AG10803 (cell line): ENCODE data around the gene SUSD1.
"Not testable (repeated sequence)": the region's sequence is repeated elsewhere in the genome, so short reads cannot be mapped to it uniquely, and the experiment has no call there.

ENCODE experiments used
- DNase-seq: peaks from one replicate; pipeline ENCODE4 v3.0.0; 2010; ENCODE audit warnings: low read depth
- H3K4me3 ChIP-seq: 2 replicates; pipeline ENCODE4 v1.5.1; 2011; ENCODE audit warnings: mild to moderate bottlenecking, low read length, control low read depth
- TF ChIP-seq, protein P1 (sequence below): conservative IDR thresholded peaks from 2 replicates; pipeline ENCODE4 v1.5.1; 2011; ENCODE audit warnings: mild to moderate bottlenecking, low read length, control low read depth, inconsistent platforms

The SUSD1 gene

DNA sequence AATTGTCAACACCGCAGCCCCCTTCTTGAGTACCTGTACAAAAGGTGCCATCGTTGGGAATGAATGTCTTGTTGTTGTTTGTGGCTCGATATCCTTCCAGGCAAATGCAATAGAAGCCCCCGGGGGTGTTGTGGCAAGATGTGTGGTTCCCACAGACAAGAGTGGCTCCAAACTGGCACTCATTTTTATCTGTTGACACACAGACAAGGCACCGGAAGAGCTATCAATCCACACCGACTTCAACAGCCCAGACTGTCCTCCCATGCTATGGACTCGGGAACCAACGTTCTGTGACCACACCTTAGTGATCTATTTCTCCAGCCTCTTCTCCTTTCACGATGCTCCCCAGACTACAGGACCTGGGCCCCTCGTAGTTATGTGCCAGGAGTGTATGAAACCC lies 25.9 kb downstream of the SUSD1 start:
- TF ChIP-seq, protein P1, sequence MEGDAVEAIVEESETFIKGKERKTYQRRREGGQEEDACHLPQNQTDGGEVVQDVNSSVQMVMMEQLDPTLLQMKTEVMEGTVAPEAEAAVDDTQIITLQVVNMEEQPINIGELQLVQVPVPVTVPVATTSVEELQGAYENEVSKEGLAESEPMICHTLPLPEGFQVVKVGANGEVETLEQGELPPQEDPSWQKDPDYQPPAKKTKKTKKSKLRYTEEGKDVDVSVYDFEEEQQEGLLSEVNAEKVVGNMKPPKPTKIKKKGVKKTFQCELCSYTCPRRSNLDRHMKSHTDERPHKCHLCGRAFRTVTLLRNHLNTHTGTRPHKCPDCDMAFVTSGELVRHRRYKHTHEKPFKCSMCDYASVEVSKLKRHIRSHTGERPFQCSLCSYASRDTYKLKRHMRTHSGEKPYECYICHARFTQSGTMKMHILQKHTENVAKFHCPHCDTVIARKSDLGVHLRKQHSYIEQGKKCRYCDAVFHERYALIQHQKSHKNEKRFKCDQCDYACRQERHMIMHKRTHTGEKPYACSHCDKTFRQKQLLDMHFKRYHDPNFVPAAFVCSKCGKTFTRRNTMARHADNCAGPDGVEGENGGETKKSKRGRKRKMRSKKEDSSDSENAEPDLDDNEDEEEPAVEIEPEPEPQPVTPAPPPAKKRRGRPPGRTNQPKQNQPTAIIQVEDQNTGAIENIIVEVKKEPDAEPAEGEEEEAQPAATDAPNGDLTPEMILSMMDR, result no peak
- H3K4me3 ChIP-seq, result no peak overlapping the region
- no peak for DNase-seq

DNA sequence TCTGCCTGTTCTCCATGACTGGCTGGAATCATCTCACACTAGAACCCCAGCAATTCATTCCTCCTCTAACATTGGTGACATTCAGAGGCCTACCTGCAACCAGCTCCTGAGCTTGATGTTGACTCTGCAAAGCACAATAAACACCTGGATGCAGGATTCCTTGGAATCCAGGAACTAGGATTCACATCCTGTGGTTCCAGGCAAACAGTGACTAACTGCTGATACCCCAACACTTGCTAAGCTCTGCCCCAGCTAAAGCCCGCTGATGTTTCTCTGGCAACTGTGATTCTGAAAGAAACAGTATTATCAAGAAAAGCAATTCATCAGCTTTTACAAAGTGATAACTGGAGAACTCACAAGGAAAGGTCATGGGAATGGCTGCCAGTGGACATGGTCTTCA lies 29.2 kb downstream of the SUSD1 start:
- TF ChIP-seq, protein P1, result no peak
- DNase-seq, result no peak
- H3K4me3 ChIP-seq, result no peak overlapping the region

DNA sequence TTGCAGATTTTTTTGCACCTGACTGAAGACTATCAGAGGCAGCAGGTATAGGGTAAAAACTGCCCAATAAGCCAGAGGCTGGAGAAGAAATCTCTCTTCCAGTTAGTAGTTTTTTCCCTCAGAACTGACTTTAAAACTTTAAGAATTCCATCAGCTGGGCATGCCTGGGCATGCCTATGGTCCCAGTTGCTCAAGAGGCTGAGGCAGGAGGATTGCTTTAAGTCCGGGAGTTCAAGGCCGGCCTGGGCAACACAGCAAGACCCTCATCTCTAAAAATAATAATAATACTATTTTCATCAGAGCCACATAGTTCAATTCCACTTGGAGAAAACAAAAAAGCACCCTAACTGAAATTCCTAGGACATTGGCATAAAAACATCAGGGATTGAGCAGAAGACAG lies 30.3 kb downstream of the SUSD1 start:
- DNase-seq, result no peak
- TF ChIP-seq, protein P1, result no peak
- H3K4me3 ChIP-seq, result no peak overlapping the region

DNA sequence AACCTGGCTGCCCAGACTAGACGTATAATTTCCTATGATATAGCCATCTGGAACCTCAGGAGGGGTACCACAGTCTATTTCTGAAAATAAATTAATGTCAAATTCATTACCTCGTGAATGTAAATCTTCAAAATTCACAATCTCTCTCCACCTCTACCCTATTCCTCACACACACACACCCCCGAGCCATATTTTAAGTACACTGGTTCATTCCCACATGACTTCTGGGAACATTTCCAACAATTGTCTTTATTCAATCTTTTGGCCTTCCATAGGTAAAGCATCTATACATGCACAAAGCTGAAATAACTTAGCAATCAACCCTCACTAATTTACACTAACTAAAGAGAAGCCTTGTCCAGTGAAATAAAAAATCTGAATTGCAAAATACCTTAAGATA lies 32.7 kb downstream of the SUSD1 start:
- no peak for DNase-seq
- TF ChIP-seq, protein P1, result no peak

DNA sequence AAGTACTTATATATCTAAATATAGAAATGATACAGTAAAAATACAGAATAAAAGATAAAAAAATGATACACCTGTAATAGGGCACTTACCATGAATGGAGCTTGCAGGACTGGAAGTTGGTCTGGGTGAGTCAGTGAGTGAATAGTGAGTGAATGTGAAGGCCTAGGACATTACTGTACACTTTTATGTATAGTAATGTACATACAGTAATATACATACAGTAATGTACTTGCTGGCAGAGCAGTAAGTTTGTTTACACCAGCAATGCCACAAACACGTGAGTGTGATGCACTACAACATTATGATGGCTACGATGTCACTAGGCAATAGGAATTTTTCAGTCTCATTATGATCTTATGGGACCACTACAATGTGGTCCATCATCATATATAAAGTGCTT lies 34.2 kb downstream of the SUSD1 start:
- TF ChIP-seq, protein P1, result no peak
- DNase-seq, result no peak
- H3K4me3 ChIP-seq, result no peak overlapping the region

More for the DNA sequence above, 32.7 kb downstream of the SUSD1 start:
- H3K4me3 ChIP-seq, result no peak overlapping the region

DNA sequence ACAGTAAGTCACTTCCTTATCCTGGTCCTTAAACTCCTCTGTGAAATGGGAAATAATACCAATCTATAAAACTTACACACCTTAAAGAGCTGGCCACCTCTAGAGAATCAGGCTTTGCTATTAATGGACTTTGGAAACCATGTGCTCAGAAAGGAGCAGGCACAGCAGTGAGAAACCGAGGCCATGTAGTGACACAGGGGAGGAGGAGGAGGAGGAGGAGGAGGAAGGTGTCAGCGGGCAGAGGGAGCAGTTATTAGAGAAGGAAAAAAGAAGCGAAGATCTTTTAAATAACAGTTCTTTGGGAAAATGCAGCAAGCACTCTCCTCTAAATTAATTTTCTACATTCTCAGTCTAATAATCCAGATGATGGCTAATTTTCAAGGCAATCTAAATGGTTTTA lies 38.0 kb downstream of the SUSD1 start:
- TF ChIP-seq, protein P1, result no peak
- no peak overlapping the region for H3K4me3 ChIP-seq
- DNase-seq, result no peak

DNA sequence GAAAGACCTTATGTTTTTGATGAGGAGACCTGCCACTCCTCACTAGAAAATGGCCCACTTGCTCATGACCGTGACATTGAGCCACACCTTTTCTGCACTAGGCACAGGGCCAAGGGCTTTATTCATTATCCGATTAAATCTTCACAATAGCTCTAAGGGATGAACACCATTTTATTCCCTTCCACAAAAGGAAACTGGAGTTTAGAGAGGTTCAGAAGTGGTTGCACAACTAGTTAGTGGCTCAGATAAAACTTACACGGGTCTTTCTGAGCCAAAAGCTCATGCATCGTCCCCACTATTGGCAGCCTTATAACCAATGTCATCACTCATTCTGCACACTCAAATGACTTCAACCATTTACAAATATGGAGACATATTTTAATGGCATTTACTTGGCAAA lies 39.4 kb downstream of the SUSD1 start:
- TF ChIP-seq, protein P1, result no peak
- DNase-seq, result peak; percentile 20
- no peak overlapping the region for H3K4me3 ChIP-seq

DNA sequence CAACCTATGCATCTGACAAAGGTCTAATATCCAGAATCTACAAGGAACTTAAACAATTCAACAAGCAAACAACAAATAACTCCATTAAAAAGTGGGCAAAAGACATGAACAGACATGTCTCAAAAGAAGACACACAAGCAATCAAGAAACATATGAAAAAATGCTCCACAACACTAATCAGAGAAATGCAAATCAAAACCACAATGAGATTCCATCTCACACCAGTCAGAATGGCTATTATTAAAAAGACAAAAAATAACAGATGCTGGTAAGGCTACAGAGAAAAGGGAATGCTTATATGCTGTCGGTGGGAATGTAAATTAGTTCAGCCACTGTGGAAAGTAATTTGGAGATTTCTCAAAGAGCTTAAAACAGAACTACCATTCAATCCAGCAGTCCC lies 41.3 kb downstream of the SUSD1 start:
- peak; percentile 13 for DNase-seq
- H3K4me3 ChIP-seq, result not testable (repeated sequence)
